GM10248 (cell line): ENCODE results near the gene OR51I2.

Experiments
- CTCF ChIA-PET: fragments of 300-600 bp; sonication (Branson Sonifier 250); formaldehyde crosslinking; extraction: SDS; loops from one replicate; lab custom pipeline; 2021; ENCODE audit warnings: antibody characterized with exemption; lab: Yijun Ruan, JAX
- POLR2A ChIA-PET: fragments of 350-650 bp; sonication (Branson Sonifier 250); formaldehyde crosslinking; extraction: SDS; loops from one replicate; lab custom pipeline; 2020; ENCODE audit warnings: antibody characterized with exemption; lab: Yijun Ruan, JAX
- DNase-seq: peaks from one replicate; pipeline ENCODE4 v3.0.0; 2012; ENCODE audit errors: extremely low spot score
- CTCF ChIP-seq: IDR thresholded peaks from 2 replicates; pipeline ENCODE4 v1.5.1; 2012; ENCODE audit warnings: mild to moderate bottlenecking, low read depth; ENCODE audit errors: extremely low read depth, missing control alignments, control extremely low read depth

The OR51I2 gene

GRCh38 chr11:5486003-5486402 is 36.9 kb downstream of the OR51I2 start:
- ChIA-PET CTCF (interaction anchor here (1.0 to 1.2 kb wide), 2 partner anchors 10 to 14 kb away, joined by 4 to 9 read pairs; no protein-coding TSS in a partner anchor), POLR2A (no interaction called here)
- DNase-seq = no peak
- TF ChIP-seq CTCF = no peak

- no peak for DNase-seq
- POLR2A ChIA-PET = no interaction called here
- CTCF ChIA-PET = interaction anchor here (1.0 to 1.2 kb wide), 2 partner anchors 10 to 15 kb away, joined by 4 to 9 read pairs; no protein-coding TSS in a partner anchor
- TF ChIP-seq CTCF = no peak
These were observed 37.3 kb downstream of the OR51I2 start for GRCh38 chr11:5486421-5486820.

- DNase-seq = no peak
- TF ChIP-seq CTCF = no peak
- CTCF ChIA-PET = no interaction called here
- POLR2A ChIA-PET = no interaction called here
These were observed 39.3 kb downstream of the OR51I2 start, which contains the start of gene OR52D1 for GRCh38 chr11:5488385-5488784. OR52D1 (plus strand) TSS chr11:5488685; CDS start chr11:5488707, 22 bp downstream.

- ChIA-PET CTCF (no interaction called here), POLR2A (no interaction called here)
- no peak for TF ChIP-seq CTCF
- no peak for DNase-seq
These were observed 39.8 kb downstream of the OR51I2 start for GRCh38 chr11:5488798-5489399.

GRCh38 chr11:5489576-5490357 is 40.6 kb downstream of the OR51I2 start:
- no peak for DNase-seq
- ChIA-PET CTCF (no interaction called here), POLR2A (no interaction called here)
- no peak for TF ChIP-seq CTCF

- no peak for TF ChIP-seq CTCF
- ChIA-PET CTCF (no interaction called here), POLR2A (no interaction called here)
- DNase-seq = no peak
These were observed 50.5 kb downstream of the OR51I2 start for GRCh38 chr11:5499671-5500070.
